ENCODE data around the gene FRMD6. TPM values are rescaled to one million over a fixed set of nuclear protein-coding genes. Genes with fewer than 3 reads are reported as not detected.
A peak's percentile ranks its signal among the peaks of the same experiment; 100 is the strongest.

The FRMD6 gene
- total RNA-seq, 2 donors from 2014 or later: 12.1 to 14.8 TPM

GRCh38 chr14:51653775-51654532 lies 2.2 kb downstream of the FRMD6 start:
- Mint-ChIP-seq H3K27me3 (ENCODE audit: insufficient read depth) (no peaks in the 10 kb centered on the region), H3K9me3 (no peaks in the 10 kb centered on the region), H3K4me3 (peak overlapping the region; percentile 82), H3K36me3 (ENCODE audit: low read depth) (no peaks in the 10 kb centered on the region), H3K27ac (no peak overlapping the region), H3K4me1 (peaks cover 24% of the 10 kb centered on the region)
- H3K9ac ChIP-seq (ENCODE audit: extremely low read depth, low read length, poor library complexity, severe bottlenecking): no peak overlapping the region
- no peak overlapping the region for H3K27ac ChIP-seq (ENCODE audit: low read depth, low read length)
- H3K4me1 ChIP-seq (ENCODE audit: control insufficient read depth, insufficient read depth, low read length): no peaks in the 10 kb centered on the region
- peaks cover 4% of the 10 kb centered on the region for H3K36me3 ChIP-seq (ENCODE audit: control insufficient read depth, insufficient read depth, low read length)
- H3K27me3 ChIP-seq (ENCODE audit: control insufficient read depth, insufficient read depth, low read length, poor library complexity, severe bottlenecking): no peaks in the 10 kb centered on the region
- TF ChIP-seq, protein P1, sequence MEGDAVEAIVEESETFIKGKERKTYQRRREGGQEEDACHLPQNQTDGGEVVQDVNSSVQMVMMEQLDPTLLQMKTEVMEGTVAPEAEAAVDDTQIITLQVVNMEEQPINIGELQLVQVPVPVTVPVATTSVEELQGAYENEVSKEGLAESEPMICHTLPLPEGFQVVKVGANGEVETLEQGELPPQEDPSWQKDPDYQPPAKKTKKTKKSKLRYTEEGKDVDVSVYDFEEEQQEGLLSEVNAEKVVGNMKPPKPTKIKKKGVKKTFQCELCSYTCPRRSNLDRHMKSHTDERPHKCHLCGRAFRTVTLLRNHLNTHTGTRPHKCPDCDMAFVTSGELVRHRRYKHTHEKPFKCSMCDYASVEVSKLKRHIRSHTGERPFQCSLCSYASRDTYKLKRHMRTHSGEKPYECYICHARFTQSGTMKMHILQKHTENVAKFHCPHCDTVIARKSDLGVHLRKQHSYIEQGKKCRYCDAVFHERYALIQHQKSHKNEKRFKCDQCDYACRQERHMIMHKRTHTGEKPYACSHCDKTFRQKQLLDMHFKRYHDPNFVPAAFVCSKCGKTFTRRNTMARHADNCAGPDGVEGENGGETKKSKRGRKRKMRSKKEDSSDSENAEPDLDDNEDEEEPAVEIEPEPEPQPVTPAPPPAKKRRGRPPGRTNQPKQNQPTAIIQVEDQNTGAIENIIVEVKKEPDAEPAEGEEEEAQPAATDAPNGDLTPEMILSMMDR (conservative IDR thresholded peaks at IDR 0.05): no peak
- no peak for DNase-seq
- 40 to 75% methylated on average over 1 to 3 of the region's 4 CpGs for WGBS, 2 experiments (ENCODE audit: insufficient coverage in 1 of 2, insufficient read length in 1 of 2)
- H3K4me3 ChIP-seq (ENCODE audit: low read length): peak overlapping the region; percentile 92
- no peaks in the 10 kb centered on the region for H3K9me3 ChIP-seq (ENCODE audit: control insufficient read depth, low read length)

DNA sequence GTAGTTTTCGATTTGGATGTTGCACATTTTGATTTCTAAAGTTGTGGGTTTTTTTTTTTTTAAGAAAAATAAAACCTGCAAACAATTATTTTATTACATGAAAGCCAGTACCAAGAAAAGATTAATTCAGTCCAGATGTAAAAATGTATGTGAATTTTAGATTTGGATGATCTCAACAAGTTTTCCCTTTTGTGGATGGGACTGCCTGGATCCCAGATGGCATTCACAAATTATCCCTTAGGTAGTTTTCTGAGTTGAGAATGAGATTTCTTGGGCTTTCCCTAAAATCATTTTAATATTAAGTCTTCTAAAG lies 2.8 kb downstream of the FRMD6 start:
- Mint-ChIP-seq H3K4me3 (no peak overlapping the region), H3K27me3 (ENCODE audit: insufficient read depth) (no peaks in the 10 kb centered on the region), H3K4me1 (peaks cover 24% of the 10 kb centered on the region), H3K9me3 (no peaks in the 10 kb centered on the region), H3K27ac (no peak overlapping the region), H3K36me3 (ENCODE audit: low read depth) (no peaks in the 10 kb centered on the region)
- H3K27me3 ChIP-seq (ENCODE audit: control insufficient read depth, insufficient read depth, low read length, poor library complexity, severe bottlenecking): no peaks in the 10 kb centered on the region
- TF ChIP-seq, protein P1 (conservative IDR thresholded peaks at IDR 0.05): no peak
- peaks cover 4% of the 10 kb centered on the region for H3K36me3 ChIP-seq (ENCODE audit: control insufficient read depth, insufficient read depth, low read length)
- H3K27ac ChIP-seq (ENCODE audit: low read depth, low read length): no peak overlapping the region
- WGBS, 2 experiments (ENCODE audit: insufficient coverage in 1 of 2, insufficient read length in 1 of 2): no CpG with 5 or more reads among the region's 1 CpG
- H3K4me3 ChIP-seq (ENCODE audit: low read length): peak overlapping the region; percentile 92
- H3K9ac ChIP-seq (ENCODE audit: extremely low read depth, low read length, poor library complexity, severe bottlenecking): no peak overlapping the region
- no peaks in the 10 kb centered on the region for H3K4me1 ChIP-seq (ENCODE audit: control insufficient read depth, insufficient read depth, low read length)
- no peaks in the 10 kb centered on the region for H3K9me3 ChIP-seq (ENCODE audit: control insufficient read depth, low read length)
- no peak for DNase-seq

DNA sequence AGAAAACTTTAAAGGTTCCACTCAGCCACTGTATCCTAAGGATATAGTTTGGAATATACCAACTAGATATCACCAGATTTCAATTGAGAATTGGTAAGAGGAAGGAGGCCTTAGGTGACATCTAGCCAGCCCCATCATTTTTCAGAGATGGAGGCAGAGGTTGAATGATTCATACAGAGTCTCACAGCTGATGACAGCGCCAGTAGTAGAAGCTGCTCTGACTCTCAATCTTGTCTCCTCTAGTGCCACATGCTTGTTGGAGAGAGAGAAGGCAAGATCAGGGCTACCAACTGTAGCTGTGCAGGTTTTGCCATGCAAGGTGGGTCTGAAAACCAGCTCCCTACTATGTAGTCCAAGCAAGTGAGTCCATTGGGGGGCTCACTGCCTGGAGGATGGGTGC lies 6.1 kb downstream of the FRMD6 start:
- H3K4me3 ChIP-seq (ENCODE audit: low read length): no peak overlapping the region
- H3K27me3 ChIP-seq (ENCODE audit: control insufficient read depth, insufficient read depth, low read length, poor library complexity, severe bottlenecking): no peaks in the 10 kb centered on the region
- H3K9ac ChIP-seq (ENCODE audit: extremely low read depth, low read length, poor library complexity, severe bottlenecking): no peak overlapping the region
- Mint-ChIP-seq H3K4me1 (peaks cover 31% of the 10 kb centered on the region), H3K9me3 (no peaks in the 10 kb centered on the region), H3K36me3 (ENCODE audit: low read depth) (peaks cover 3% of the 10 kb centered on the region), H3K27me3 (ENCODE audit: insufficient read depth) (no peaks in the 10 kb centered on the region), H3K27ac (no peak overlapping the region), H3K4me3 (no peak overlapping the region)
- H3K27ac ChIP-seq (ENCODE audit: low read depth, low read length): no peak overlapping the region
- H3K9me3 ChIP-seq (ENCODE audit: control insufficient read depth, low read length): no peaks in the 10 kb centered on the region
- no peaks in the 10 kb centered on the region for H3K4me1 ChIP-seq (ENCODE audit: control insufficient read depth, insufficient read depth, low read length)
- WGBS, 2 experiments (ENCODE audit: insufficient coverage in 1 of 2, insufficient read length in 1 of 2): 83 to 92% methylated on average over 1 of the region's 1 CpG
- DNase-seq: no peak
- H3K36me3 ChIP-seq (ENCODE audit: control insufficient read depth, insufficient read depth, low read length): peaks cover 4% of the 10 kb centered on the region
- TF ChIP-seq, protein P1 (conservative IDR thresholded peaks at IDR 0.05): no peak
